Placental pericyte (primary cell): Measurements from ENCODE around the gene PPCS. TPM values are rescaled to one million over a fixed set of nuclear protein-coding genes. Genes with fewer than 3 reads are reported as not detected.

Source experiments
- small RNA-seq: library from RNA; depleted of rRNA; stranded (forward); fragments of <200 nt; gene quantifications from one replicate; pipeline ENCODE3, GENCODE V24; 2012; ENCODE audit warnings: low replicate concordance
- total RNA-seq: library from RNA; depleted of rRNA; stranded (reverse); fragments of >200 nt; gene quantifications from 2 replicates; pipeline ENCODE4 v1.2.3, GENCODE V29; 2012

Gene PPCS
- 34.1 and 50.7 TPM in 2 replicates for total RNA-seq

DNA sequence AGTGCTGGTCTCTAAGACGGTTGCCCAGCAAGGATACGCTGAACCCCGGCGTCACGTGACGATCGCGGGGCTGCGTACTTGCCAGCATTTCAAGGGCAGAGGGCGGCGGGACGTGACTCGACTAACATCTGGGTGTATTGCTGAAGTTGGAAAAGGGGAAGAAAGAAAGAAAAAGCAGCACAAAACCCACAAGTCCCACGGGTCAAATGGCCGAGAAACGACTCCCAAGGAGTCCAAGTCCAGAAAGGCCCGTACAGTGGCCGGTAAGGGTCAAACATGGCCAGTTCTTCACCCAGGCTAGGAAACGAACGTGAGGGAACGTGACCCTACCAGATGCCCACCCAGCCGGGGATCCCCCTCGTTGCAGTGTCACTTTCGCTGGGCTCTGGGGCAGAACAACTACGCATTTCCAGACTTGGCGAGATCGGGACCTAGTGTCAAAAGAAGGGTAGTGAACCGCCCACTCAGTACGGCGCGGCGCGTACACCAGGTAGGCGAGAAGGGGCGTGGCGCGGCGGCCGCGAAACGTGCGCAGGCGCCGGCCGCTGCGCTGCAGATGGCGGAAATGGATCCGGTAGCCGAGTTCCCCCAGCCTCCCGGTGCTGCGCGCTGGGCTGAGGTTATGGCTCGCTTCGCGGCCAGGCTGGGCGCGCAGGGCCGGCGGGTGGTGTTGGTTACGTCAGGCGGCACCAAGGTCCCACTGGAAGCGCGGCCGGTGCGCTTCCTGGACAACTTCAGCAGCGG lies at the start of gene PPCS, which contains the start of gene ZMYND12:
Gene PPCS, plus strand, starts transcription at position 534 of the 744 bp plus-strand sequence. Its CDS starts 23 bp downstream, at position 557.
Gene ZMYND12, minus strand, starts transcription at position 13 of the 744 bp plus-strand sequence. CDS start 25 bp downstream, outside the sequence.

DNA sequence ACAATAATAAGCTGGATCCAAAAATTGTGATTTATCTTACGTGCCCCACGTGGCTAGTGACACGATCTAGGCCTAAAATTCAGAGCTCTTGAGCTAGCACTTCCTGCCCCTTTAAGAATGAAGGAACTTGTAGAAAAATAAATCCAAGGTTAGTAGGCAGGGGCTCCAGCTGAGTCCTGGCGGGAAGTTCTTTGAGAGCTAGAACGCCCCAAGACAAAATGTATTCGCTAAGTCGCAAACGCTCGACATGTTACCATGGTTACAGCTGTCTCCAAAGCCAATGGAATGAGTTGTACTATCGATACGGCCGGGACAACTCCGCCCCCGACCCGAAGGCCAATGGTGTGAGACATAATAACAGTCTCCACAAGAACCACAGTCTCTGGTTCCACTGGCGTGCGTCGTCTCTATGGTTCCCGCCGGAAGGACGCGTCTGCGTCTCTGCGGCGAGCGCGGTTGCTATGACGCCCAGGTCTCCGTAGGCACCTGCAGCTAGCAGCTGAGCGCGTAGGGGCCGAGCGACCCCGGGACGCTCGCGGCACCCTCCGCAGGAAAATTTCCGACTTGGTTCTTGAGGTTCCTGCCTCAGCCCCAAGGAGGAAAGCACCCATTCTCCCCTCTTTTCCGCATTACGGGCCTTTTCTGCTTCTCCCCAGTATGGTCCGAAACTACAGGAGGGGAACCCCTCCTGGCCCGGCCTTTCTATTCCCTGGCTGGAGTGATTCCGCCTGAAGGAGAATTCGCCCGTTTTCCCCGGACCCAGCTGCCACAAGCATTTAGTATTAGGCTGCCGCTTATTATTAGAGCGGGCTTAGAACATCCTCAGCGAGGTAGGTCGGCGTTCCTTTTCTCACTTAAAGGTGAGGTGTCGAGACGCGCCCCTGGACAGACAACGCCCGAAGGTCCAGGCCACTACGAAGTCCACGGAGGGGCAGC lies 6.8 kb downstream of the PPCS start, which contains the start of gene CCDC30:
Gene CCDC30, plus strand, starts transcription at position 459 of the 936 bp plus-strand sequence. CDS start 17,266 bp downstream, outside the sequence.

Small RNA genes within 50 kb of the gene (small RNA-seq; reads per million reads assigned to genes)
- not detected for gene TMSB4XP1

Other genes with a start within 250 kb of the PPCS start
- gene FOXJ3, start 121.3 kb upstream of the PPCS start, total RNA-seq: 24.5 and 38.4 TPM in 2 replicates
- gene RIMKLA, start 75.8 kb upstream of the PPCS start, total RNA-seq: under 0.01 TPM in 1 of 2 replicates, not detected in the other
- gene ZMYND12, start 521 bp upstream of the PPCS start, total RNA-seq: 0.14 and 0.66 TPM in 2 replicates
- gene CCDC30, start 6.7 kb downstream of the PPCS start, total RNA-seq: 0.43 and 0.66 TPM in 2 replicates
- gene PPIH, start 201.9 kb downstream of the PPCS start, total RNA-seq: 10.5 and 26.5 TPM in 2 replicates
- 547 and 612 TPM in 2 replicates for gene YBX1, start 225.9 kb downstream of the PPCS start, total RNA-seq